ENCODE results near the gene ZNF677. TPM values are rescaled to one million over a fixed set of nuclear protein-coding genes. Genes with fewer than 3 reads are reported as not detected.
"Not testable (repeated sequence)": the region's sequence is repeated elsewhere in the genome, so short reads cannot be mapped to it uniquely, and the experiment has no call there.

Gene ZNF677
- total and polyA plus RNA-seq, 2 donors (not counting 3 experiments of a cell fraction or from before 2014, with no cell fraction given): 13.4 to 21.0 TPM

DNA sequence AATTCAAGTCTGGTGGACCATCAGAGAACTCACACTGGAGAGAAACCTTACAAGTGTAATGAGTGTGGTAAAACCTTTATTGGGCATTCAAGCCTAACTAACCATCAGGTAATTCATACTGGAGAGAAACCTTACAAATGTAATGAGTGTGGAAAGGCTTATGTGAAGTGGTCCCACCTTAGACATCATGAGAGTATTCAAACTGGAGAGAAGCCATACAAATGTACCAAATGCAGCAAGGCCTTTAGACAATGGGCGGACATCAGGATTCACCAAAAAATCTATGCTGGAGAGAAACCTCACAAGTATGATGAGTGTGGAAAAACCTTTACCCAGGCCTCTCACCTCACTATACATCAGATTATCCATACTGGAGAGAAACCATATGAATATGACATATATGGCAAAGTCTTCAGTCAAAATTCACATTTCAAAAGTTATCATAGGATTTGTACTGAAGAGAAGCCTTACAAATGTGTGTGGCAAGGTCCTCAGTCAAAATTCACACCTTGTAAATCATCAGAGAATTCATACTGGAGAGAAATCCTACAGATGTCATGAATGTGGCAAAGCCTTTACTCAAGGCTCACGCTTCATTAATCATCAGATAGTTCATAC, 41.9 kb downstream of the ZNF677 start:
- H3K9me3 ChIP-seq (replicated peaks; ENCODE audit: control insufficient read depth, insufficient read depth, low read length): peaks cover 36% of the 10 kb centered on the region
- ChIA-PET POLR2A (no interaction called here), CTCF (no interaction called here)
- H4K20me1 ChIP-seq (replicated peaks; ENCODE audit: control insufficient read depth, extremely low read depth, insufficient read depth, low read length): no peaks in the 10 kb centered on the region
- no peaks in the 10 kb centered on the region for H3K9me1 ChIP-seq (replicated peaks; ENCODE audit: control insufficient read depth, extremely low read depth, insufficient read depth, low read length)
- peaks cover 0 to 3% of the 10 kb centered on the region in 2 experiments for H3K36me3 ChIP-seq (ENCODE audit: control insufficient read depth in 2 of 2, extremely low read depth in 1 of 2, insufficient read depth in 2 of 2, low read length in 2 of 2)
- no peak overlapping the region for H3K27ac ChIP-seq (ENCODE audit: insufficient read depth, low read depth, low read length)
- intact Hi-C loops (cut with micrococcal nuclease) (no loop called here), dilution Hi-C loops (cut with MboI; ENCODE audit: extremely low pct_ligation_motif_present, low sequenced_read_pairs) (no loop called here)
- H3K4me2 ChIP-seq (ENCODE audit: insufficient read depth, low read length): no peak overlapping the region
- DNase-seq (ENCODE audit: low read depth, low spot score): no peak
- H3K9ac ChIP-seq (replicated peaks; ENCODE audit: extremely low read depth, insufficient read depth, low read length): no peak overlapping the region
- BruUV-seq (replicated peaks): no TSS peak
- TF ChIP-seq POLR2AphosphoS5 (IDR thresholded peaks at IDR 0.05; ENCODE audit: insufficient read depth, low read depth, low read length) (no peak), EZH2 (IDR thresholded peaks at IDR 0.05; ENCODE audit: borderline replicate concordance, low read depth, low read length, severe bottlenecking) (no peak)
- no peak for FAIRE-seq
- no peaks in the 10 kb centered on the region for H3K4me1 ChIP-seq (ENCODE audit: control insufficient read depth, extremely low read depth, insufficient read depth, low read length)
- no peak overlapping the region for H3K4me3 ChIP-seq (replicated peaks in 1 of 3; ENCODE audit: insufficient read depth in 1 of 3, low read depth in 1 of 3, low read length in 3 of 3)
- no peaks in the 10 kb centered on the region for H3K79me2 ChIP-seq (ENCODE audit: control insufficient read depth, insufficient read depth, low read length)
- no peaks in the 10 kb centered on the region for H3K27me3 ChIP-seq (ENCODE audit: control insufficient read depth in 2 of 2, insufficient read depth in 2 of 2, low read length in 2 of 2)
- H2AFZ ChIP-seq (ENCODE audit: low read depth, low read length): no peak overlapping the region

DNA sequence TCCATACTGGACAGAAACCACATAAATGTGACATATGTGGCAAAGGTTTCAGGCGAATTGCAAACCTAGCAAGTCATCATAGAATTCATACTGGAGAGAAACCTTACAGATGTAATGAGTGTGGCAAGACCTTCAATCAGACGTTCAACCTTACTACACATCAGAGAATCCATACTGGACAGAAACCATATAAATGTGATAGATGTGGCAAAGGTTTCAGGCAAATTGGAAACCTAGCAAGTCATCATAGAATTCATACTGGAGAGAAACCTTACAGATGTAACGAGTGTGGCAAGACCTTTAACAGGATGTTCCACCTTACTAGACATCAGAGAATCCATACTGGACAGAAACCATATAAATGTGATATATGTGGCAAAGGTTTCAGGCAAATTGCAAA, 43.1 kb downstream of the ZNF677 start:
- H2AFZ ChIP-seq (ENCODE audit: low read depth, low read length); BruUV-seq (replicated peaks); POLR2A ChIA-PET; H3K4me2 ChIP-seq (ENCODE audit: insufficient read depth, low read length); H3K9me1 ChIP-seq (replicated peaks; ENCODE audit: control insufficient read depth, extremely low read depth, insufficient read depth, low read length); H3K27me3 ChIP-seq (ENCODE audit: control insufficient read depth in 2 of 2, insufficient read depth in 2 of 2, low read length in 2 of 2); H3K4me1 ChIP-seq (ENCODE audit: control insufficient read depth, extremely low read depth, insufficient read depth, low read length); H3K36me3 ChIP-seq (ENCODE audit: control insufficient read depth in 2 of 2, extremely low read depth in 1 of 2, insufficient read depth in 2 of 2, low read length in 2 of 2); FAIRE-seq; intact Hi-C loops (cut with micrococcal nuclease); CTCF ChIA-PET; H3K79me2 ChIP-seq (ENCODE audit: control insufficient read depth, insufficient read depth, low read length); H3K9ac ChIP-seq (replicated peaks; ENCODE audit: extremely low read depth, insufficient read depth, low read length); DNase-seq (ENCODE audit: low read depth, low spot score); H4K20me1 ChIP-seq (replicated peaks; ENCODE audit: control insufficient read depth, extremely low read depth, insufficient read depth, low read length); H3K27ac ChIP-seq (ENCODE audit: insufficient read depth, low read depth, low read length); H3K4me3 ChIP-seq (replicated peaks in 1 of 3; ENCODE audit: insufficient read depth in 1 of 3, low read depth in 1 of 3, low read length in 3 of 3); dilution Hi-C loops (cut with MboI; ENCODE audit: extremely low pct_ligation_motif_present, low sequenced_read_pairs): not testable (repeated sequence)
- peaks cover 36% of the 10 kb centered on the region for H3K9me3 ChIP-seq (replicated peaks; ENCODE audit: control insufficient read depth, insufficient read depth, low read length)

All from endothelial cell of umbilical vein (primary cell).